Glutamatergic neuron (in vitro differentiated cells): ENCODE results near the gene ASTE1. TPM values are rescaled to one million over a fixed set of nuclear protein-coding genes. Genes with fewer than 3 reads are reported as not detected.
"Not testable (repeated sequence)": the region's sequence is repeated elsewhere in the genome, so short reads cannot be mapped to it uniquely, and the experiment has no call there.

ENCODE experiments used
- DNase-seq: peaks from one replicate; pipeline ENCODE4 v3.0.0; 2022
- H3K27ac Mint-ChIP-seq: one replicate; pipeline ENCODE4 v1.8.0; 2020; ENCODE audit warnings: mild to moderate bottlenecking, mixed read lengths, inconsistent platforms; ENCODE audit not compliant: unreplicated experiment
- H3K27me3 Mint-ChIP-seq: one replicate; pipeline ENCODE4 v1.8.0; 2020; ENCODE audit warnings: mild to moderate bottlenecking, moderate library complexity, mixed read lengths, inconsistent platforms; ENCODE audit not compliant: unreplicated experiment
- H3K36me3 Mint-ChIP-seq: one replicate; pipeline ENCODE4 v1.8.0; 2020; ENCODE audit warnings: mild to moderate bottlenecking, mixed read lengths, inconsistent platforms; ENCODE audit not compliant: unreplicated experiment
- H3K4me1 Mint-ChIP-seq: one replicate; pipeline ENCODE4 v1.8.0; 2020; ENCODE audit warnings: mild to moderate bottlenecking, low read depth, mixed read lengths, inconsistent platforms; ENCODE audit not compliant: unreplicated experiment
- H3K4me3 Mint-ChIP-seq: one replicate; pipeline ENCODE4 v1.8.0; 2020; ENCODE audit warnings: mild to moderate bottlenecking, mixed read lengths, inconsistent platforms; ENCODE audit not compliant: unreplicated experiment
- H3K9me3 Mint-ChIP-seq: one replicate; pipeline ENCODE4 v1.8.0; 2020; ENCODE audit warnings: mild to moderate bottlenecking, moderate library complexity, mixed read lengths, inconsistent platforms; ENCODE audit not compliant: unreplicated experiment
- CTCF ChIP-seq: fragments of 200-600 bp; sonication (generic); IDR thresholded peaks from one replicate; pipeline ENCODE4 v1.5.0; 2021; ENCODE audit not compliant: partially characterized antibody, unreplicated experiment
- total RNA-seq: library from RNA; stranded (reverse); fragmentation: NEBNext Ultra II Directional; extraction: Animal tissue kit (Norgen Biotek cat#: 25700); gene quantifications from one replicate; pipeline ENCODE4 v1.2.1, GENCODE V29; 2021; ENCODE audit not compliant: unreplicated experiment

Gene ASTE1
- total RNA-seq, 1 donor from 2014 or later: 5.8 TPM

DNA sequence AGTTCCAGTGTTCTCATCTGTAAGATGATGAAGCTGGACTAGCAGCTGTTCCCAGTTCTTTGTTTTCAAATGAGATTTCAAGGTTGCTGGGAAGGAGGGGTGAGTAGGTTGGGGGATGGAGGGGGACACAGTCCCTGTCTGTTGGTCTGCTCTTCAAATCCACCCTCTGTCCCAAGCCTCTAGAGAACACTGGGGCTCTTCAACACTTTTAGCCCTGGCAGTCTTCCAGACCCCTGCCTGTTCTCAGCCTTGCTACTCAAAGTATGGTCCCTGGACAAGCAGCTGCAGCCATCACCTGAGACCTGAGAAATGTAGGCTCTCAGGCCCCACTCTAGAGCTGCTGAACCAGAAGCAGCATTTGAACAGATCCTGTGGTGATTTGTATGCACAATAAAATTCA is 41.4 kb upstream of the ASTE1 start:
- no peak for TF ChIP-seq CTCF
- Mint-ChIP-seq H3K4me3 (no peak overlapping the region), H3K9me3 (no peaks in the 10 kb centered on the region), H3K27ac (no peak overlapping the region), H3K4me1 (peaks cover 18% of the 10 kb centered on the region), H3K27me3 (no peaks in the 10 kb centered on the region), H3K36me3 (no peaks in the 10 kb centered on the region)
- no peak for DNase-seq

DNA sequence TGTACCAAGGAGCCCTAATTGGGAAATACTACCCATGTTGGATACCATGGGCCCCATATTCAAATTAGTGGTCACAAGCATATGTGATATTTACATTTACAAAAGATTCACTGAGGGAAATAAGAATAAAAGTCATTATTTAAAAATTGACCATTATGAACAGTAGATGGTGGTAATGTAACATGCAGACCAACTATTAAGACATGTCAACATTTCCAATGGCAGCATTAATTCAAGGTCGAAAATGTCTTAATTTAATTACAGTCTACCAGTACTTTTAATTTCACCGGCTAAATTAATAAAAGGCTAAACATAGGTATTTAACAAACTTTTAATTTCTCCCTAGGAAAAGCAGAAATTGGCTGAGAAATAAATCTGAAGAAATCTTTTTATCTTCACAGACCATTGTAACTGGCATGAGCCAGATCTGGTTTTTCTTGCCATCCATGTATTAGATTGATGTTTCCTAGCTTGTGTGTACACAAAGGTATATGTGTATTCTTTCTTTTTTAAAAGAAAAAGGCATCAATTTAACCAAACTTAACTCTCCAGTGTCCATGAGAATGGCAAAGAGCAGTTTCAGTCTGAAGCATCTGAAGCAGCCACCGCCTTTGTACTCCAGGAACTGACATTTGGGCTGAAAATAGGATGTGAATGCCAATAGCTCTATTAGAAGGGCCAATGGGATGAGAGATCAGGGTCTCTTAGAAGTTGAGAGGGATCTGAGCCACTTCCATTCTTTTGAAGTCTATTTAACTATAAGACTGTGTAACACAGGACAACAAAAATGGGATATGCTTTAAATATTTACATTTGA is 26.6 kb upstream of the ASTE1 start:
- peaks cover 2% of the 10 kb centered on the region for H3K27me3 Mint-ChIP-seq
- no peaks in the 10 kb centered on the region for H3K9me3 Mint-ChIP-seq
- no peak overlapping the region for H3K4me3 Mint-ChIP-seq
- no peak for DNase-seq
- no peak overlapping the region for H3K27ac Mint-ChIP-seq
- peak; percentile 18 for TF ChIP-seq CTCF
- peaks cover 5% of the 10 kb centered on the region for H3K36me3 Mint-ChIP-seq
- H3K4me1 Mint-ChIP-seq: peaks cover 5% of the 10 kb centered on the region

GRCh38 chr3:131050001-131050400 is 23.4 kb upstream of the ASTE1 start:
- H3K4me3 Mint-ChIP-seq: no peak overlapping the region
- H3K9me3 Mint-ChIP-seq: no peaks in the 10 kb centered on the region
- DNase-seq: no peak
- H3K36me3 Mint-ChIP-seq: peaks cover 12% of the 10 kb centered on the region
- TF ChIP-seq CTCF: no peak
- peaks cover 6% of the 10 kb centered on the region for H3K4me1 Mint-ChIP-seq
- H3K27ac Mint-ChIP-seq: no peak overlapping the region
- H3K27me3 Mint-ChIP-seq: peaks cover 2% of the 10 kb centered on the region

- Mint-ChIP-seq H3K4me1 (peaks cover 1% of the 10 kb centered on the region), H3K4me3 (no peak overlapping the region), H3K9me3 (no peaks in the 10 kb centered on the region), H3K27me3 (no peaks in the 10 kb centered on the region), H3K27ac (no peak overlapping the region), H3K36me3 (peaks cover 18% of the 10 kb centered on the region)
- DNase-seq: no peak
- TF ChIP-seq CTCF: no peak
Observed at GRCh38 chr3:131048030-131048429, 21.4 kb upstream of the ASTE1 start.

GRCh38 chr3:131047582-131047981 is 21.0 kb upstream of the ASTE1 start:
- Mint-ChIP-seq H3K27me3 (no peaks in the 10 kb centered on the region), H3K4me3 (no peak overlapping the region), H3K36me3 (peaks cover 18% of the 10 kb centered on the region), H3K27ac (no peak overlapping the region), H3K9me3 (no peaks in the 10 kb centered on the region), H3K4me1 (peaks cover 1% of the 10 kb centered on the region)
- DNase-seq: no peak
- TF ChIP-seq CTCF: no peak

GRCh38 chr3:131042271-131042985 is 15.8 kb upstream of the ASTE1 start:
- H3K27me3 Mint-ChIP-seq, H3K27ac Mint-ChIP-seq, H3K4me3 Mint-ChIP-seq, H3K4me1 Mint-ChIP-seq, DNase-seq, H3K9me3 Mint-ChIP-seq: not testable (repeated sequence)
- peaks cover 13% of the 10 kb centered on the region for H3K36me3 Mint-ChIP-seq
